HL-60 (cell line): Measurements from ENCODE around the gene WDCP.

Experiments
- DNase-seq, 2 experiments: peaks; one replicate each; pipeline ENCODE4 v3.0.0-alpha.2; 2010 to 2020; ENCODE audit warnings: low read depth in 1 of 2, low spot score in 1 of 2
- H3K27ac ChIP-seq: fragments of 250-450 bp; sonication (Bioruptor Pico); replicated peaks from 2 replicates; pipeline ENCODE4 v1.5.1; 2020; ENCODE audit warnings: mild to moderate bottlenecking, moderate library complexity
- H3K27me3 ChIP-seq: fragments of 250-450 bp; sonication (Bioruptor Pico); 2 replicates; pipeline ENCODE4 v1.5.1; 2021; ENCODE audit warnings: mild to moderate bottlenecking, moderate library complexity; ENCODE audit not compliant: insufficient read depth, poor library complexity, severe bottlenecking
- H3K4me3 ChIP-seq: replicated peaks from 2 replicates; pipeline ENCODE4 v1.5.1; 2011; ENCODE audit warnings: mild to moderate bottlenecking, control low read depth, low read length; ENCODE audit not compliant: insufficient read depth
- GABPA ChIP-seq: IDR thresholded peaks from 2 replicates; pipeline ENCODE4 v1.6.1; 2012; ENCODE audit warnings: low read depth
- POLR2AphosphoS5 ChIP-seq: IDR thresholded peaks from 2 replicates; pipeline ENCODE4 v1.6.1; 2012; ENCODE audit warnings: low read depth
- REST ChIP-seq: IDR thresholded peaks from 2 replicates; pipeline ENCODE4 v1.6.1; 2012; ENCODE audit warnings: low read depth; ENCODE audit not compliant: insufficient replicate concordance
- SPI1 ChIP-seq: IDR thresholded peaks from 2 replicates; pipeline ENCODE4 v1.6.1; 2012; ENCODE audit warnings: low read depth, mild to moderate bottlenecking, borderline replicate concordance
- TF ChIP-seq, protein P1 (sequence below): IDR thresholded peaks from one replicate; pipeline ENCODE4 v1.5.1; 2011; ENCODE audit warnings: low read length, control low read depth, inconsistent platforms; ENCODE audit not compliant: insufficient read depth

The WDCP gene

DNA sequence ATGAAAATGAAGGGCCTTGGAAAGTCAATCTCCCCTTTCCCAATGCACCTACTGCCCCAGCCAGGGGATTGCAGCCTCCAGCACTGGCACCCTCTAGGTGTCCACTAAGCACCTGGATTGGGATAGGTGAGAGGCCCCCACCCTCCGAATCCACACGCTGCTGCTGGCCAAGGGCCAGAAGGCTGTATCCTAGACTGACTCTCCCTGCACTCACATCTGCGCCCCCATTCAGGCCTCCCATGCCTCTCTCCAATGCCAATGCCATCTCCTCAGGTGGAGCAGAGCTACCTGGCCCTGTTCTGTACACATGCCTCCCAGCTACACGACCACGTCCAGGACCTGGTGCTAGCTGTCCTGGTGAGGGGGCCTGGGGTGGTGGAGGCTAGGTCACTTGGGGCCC lies 27.5 kb downstream of the WDCP start:
- no peak for TF ChIP-seq GABPA
- TF ChIP-seq SPI1 = no peak
- TF ChIP-seq REST = no peak
- TF ChIP-seq POLR2AphosphoS5 = no peak
- TF ChIP-seq, protein P1, sequence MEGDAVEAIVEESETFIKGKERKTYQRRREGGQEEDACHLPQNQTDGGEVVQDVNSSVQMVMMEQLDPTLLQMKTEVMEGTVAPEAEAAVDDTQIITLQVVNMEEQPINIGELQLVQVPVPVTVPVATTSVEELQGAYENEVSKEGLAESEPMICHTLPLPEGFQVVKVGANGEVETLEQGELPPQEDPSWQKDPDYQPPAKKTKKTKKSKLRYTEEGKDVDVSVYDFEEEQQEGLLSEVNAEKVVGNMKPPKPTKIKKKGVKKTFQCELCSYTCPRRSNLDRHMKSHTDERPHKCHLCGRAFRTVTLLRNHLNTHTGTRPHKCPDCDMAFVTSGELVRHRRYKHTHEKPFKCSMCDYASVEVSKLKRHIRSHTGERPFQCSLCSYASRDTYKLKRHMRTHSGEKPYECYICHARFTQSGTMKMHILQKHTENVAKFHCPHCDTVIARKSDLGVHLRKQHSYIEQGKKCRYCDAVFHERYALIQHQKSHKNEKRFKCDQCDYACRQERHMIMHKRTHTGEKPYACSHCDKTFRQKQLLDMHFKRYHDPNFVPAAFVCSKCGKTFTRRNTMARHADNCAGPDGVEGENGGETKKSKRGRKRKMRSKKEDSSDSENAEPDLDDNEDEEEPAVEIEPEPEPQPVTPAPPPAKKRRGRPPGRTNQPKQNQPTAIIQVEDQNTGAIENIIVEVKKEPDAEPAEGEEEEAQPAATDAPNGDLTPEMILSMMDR = no peak
- no peak overlapping the region for H3K4me3 ChIP-seq
- no peak overlapping the region for H3K27ac ChIP-seq
- no peak for DNase-seq
- no peaks in the 10 kb centered on the region for H3K27me3 ChIP-seq

- no peak overlapping the region for H3K4me3 ChIP-seq
- peaks cover under 1% of the 10 kb centered on the region for H3K27me3 ChIP-seq
- no peak overlapping the region for H3K27ac ChIP-seq
Observed at GRCh38 chr2:24018241-24018640, 28.9 kb downstream of the WDCP start.

GRCh38 chr2:24017711-24018110 lies 29.5 kb downstream of the WDCP start:
- Histone ChIP-seq H3K27ac (no peak overlapping the region), H3K27me3 (peaks cover 6% of the 10 kb centered on the region), H3K4me3 (no peak overlapping the region)
- TF ChIP-seq, protein P1 = no peak
- no peak for TF ChIP-seq REST
- TF ChIP-seq SPI1 = no peak
- TF ChIP-seq POLR2AphosphoS5 = no peak
- DNase-seq = no peak

More at GRCh38 chr2:24018241-24018640, 28.9 kb downstream of the WDCP start:
- TF ChIP-seq REST = no peak
- TF ChIP-seq, protein P1 = no peak
- TF ChIP-seq GABPA = no peak
- no peak for TF ChIP-seq SPI1
- no peak for TF ChIP-seq POLR2AphosphoS5
- DNase-seq = no peak
